Measurements from ENCODE around the gene RETREG1.

- TF ChIP-seq CTCF (IDR thresholded peaks at IDR 0.05) (no peak), POLR2A (IDR thresholded peaks at IDR 0.05) (no peak)
Observed at GRCh38 chr5:16615741-16616535, 859 bp downstream of the RETREG1 start.

Data from Peyer's patch (tissue), 4 donors.